ENCODE results near the gene ATRAID.

DNA sequence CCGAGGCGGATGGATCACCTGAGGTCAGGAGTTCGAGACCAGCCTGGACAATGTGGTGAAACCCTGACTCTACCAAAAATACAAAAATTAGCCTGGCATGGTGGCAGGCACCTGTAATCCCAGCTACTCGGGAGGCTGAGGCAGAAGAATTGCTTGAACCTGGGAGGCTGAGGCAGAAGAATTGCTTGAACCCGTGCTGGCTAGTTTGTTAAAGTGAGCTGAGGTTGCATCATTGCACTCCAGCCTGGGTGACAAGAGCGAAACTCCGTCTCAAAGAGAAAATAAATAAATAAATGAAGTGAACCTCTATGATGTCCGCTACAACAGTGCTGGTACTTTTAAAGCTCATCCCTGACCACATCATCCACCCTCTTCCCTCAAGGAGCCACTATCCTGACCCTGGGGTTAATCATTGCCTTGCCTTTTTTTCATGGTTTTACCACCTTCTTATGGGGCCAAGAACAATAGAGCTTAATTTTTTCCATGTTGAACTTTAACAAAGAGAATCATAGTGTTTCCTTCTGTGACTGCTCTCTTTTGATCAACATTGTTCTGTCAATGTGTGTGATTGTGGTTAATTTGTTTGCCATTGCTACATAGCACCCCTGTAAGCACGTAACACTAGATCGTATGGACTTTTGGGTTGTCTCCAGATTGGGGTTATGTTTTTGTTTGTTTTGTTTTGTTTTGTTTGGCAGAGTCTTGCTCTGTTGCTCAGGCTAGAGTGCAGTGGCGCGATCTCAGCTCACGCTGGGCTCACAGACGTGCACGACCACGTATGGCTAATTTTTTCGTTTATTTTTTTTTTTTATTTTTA is 17.1 kb upstream of the ATRAID start:
- TF ChIP-seq, protein P1, sequence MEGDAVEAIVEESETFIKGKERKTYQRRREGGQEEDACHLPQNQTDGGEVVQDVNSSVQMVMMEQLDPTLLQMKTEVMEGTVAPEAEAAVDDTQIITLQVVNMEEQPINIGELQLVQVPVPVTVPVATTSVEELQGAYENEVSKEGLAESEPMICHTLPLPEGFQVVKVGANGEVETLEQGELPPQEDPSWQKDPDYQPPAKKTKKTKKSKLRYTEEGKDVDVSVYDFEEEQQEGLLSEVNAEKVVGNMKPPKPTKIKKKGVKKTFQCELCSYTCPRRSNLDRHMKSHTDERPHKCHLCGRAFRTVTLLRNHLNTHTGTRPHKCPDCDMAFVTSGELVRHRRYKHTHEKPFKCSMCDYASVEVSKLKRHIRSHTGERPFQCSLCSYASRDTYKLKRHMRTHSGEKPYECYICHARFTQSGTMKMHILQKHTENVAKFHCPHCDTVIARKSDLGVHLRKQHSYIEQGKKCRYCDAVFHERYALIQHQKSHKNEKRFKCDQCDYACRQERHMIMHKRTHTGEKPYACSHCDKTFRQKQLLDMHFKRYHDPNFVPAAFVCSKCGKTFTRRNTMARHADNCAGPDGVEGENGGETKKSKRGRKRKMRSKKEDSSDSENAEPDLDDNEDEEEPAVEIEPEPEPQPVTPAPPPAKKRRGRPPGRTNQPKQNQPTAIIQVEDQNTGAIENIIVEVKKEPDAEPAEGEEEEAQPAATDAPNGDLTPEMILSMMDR (IDR thresholded peaks at IDR 0.05; ENCODE audit: low read depth, low read length, missing input control): no peak
- TF ChIP-seq ATF3 (IDR thresholded peaks at IDR 0.05): no peak
